CD4-positive, alpha-beta T cell treated with Interleukin-12 subunit alpha and Interleukin-12 subunit beta, for 1 hour (primary cell): ENCODE data around the gene FARS2.

Experiments
- DNase-seq: peaks from one replicate; pipeline ENCODE4 v3.0.0-alpha.2; 2020

FARS2 gene

DNA sequence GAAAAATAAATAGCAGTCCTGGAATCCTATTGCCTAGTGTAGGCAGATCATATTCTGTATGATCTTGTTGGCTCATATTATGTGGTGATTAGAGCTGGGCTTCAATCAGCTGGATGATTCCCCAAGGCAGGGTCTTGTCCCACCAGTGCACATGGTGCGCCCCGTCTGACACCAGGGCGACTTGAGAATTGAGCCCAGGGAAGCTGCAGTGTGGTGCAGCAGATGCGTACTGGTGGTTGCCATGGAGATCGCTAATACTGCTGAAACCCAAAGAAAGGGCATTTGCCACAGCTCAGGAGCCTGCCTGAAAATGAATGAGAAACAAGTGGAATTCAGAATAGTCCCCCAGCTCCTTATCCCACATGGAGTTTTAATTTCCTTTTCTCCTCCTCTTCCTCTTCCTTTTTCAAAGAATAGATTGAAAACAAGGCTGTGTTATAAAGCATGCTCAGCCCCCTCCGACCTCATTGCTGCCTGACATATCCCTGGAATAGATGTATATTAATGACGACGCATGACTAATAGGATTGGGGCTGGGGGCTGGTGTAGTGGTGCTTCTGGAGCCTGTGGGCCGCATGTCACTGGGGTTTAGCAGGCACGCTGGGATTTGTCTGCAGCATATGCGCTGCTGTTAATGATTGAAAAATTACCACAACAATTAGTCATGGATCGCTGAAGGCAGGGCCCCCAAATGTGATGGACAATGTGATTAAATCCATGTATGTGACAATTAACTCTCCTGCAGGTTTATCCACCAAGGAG is 210.5 kb downstream of the FARS2 start:
- DNase-seq, result no peak

DNA sequence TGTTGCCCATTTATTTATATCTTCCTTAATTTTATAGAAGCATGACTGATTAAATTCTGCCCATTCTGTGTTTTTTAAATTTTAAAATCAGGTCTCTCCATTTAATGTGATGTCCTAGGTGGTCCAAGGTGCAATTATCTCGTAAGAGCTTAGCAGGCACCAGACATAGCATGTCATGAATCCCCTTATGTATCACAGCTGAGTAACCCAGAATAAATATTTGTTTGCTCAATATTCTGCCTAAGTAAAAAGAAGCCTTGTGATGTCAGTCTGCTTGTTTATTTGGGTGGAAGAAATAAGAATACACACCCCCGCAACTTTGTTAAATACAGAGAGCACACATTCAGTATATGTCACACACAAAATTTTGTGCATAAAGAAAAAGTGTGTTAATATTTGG is 211.3 kb downstream of the FARS2 start:
- no peak for DNase-seq

DNA sequence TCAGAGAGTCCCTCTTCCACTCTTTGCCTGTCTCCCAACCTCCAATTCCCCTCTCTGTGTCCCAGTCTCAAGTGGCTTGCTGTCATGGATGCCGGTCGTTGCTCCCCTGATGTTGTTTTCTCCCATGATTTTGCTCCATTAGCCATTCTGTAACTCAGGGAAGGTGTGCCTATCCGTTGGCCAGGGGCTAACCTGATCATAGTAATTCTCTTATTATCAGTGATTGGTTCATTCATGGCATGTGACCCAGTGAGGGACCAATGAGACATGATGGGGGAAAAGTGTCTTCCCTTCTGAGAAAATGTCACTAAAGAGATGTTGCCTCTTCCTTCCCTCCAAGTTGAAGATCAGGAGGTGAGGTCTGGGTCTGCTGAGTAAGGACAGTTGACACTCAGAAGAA is 214.5 kb downstream of the FARS2 start:
- DNase-seq, result no peak

DNA sequence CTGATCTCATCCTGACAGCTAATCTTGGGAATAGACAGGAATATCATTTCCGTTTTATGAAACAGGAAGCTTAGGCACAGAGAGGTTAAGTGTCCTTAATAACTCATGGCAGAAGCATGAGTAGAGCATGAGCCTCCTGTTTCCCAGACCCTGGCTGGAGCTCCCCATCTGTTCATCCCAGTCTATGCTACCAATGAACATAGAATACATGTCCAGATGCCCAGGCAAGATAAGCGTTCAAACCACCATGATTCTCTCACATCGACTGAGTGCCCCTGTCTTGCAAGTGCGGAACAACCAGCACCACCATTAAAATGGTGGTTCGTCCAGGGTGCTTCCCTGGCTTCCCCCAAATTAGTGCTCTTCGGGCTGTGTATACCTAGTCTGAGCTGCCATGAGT is 217.1 kb downstream of the FARS2 start:
- DNase-seq, result no peak

DNA sequence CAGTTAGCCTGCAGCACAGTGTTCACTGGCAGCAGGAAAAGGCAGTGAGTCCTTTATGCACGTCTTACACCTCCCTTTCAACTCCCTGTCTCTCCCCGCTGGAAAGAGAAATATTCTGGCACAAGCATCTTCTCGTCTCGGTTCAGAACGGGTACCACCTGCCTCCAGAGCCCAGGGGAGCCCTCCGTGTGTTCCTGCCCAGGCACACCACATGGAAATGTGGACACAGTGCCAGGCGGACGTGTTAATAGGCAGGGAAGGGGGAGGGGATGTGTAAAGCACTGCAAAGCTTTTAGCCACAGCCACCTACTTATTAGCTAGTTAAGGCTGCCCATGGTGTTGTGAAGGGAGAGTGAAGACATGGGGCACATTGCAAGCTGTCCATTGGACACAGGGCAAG is 219.7 kb downstream of the FARS2 start:
- DNase-seq, result no peak

DNA sequence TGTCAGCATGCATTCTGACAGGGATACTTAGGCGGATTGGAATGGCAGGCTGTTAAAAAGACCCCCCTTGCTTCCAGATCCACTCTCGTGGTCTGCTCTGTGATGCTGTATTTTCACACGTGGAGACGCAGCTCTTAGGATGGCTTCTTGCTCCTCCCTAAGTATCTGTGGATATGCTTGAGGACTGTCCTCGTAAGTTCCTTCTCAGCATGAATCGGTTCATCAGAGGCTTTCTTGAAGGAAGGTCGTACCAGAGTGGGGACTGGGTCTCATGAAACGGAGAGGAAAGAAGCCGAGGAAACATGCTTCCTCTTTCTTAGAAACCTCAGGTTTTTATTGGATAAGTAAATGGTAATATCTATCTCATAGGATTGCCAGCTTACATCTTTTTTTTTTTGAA is 220.4 kb downstream of the FARS2 start:
- no peak for DNase-seq

DNA sequence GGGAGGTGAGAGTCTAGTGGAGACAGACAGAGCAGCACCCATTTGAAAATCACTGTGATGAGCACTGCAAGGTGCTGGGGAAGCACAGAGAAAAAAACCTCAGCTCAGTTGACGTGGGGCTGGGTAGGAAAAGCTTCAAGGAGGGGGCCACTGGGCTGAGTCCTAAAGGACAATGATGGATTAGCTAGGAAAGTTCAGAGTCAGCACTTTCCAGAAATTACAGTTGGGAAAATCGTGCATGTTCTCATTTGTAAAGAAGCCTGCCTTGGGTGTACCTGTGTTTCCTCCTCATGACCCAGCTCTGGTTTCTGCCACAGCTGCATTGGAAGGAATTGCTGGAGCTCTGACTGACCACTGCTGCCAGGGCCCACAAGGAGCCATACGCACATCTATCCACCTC is 221.3 kb downstream of the FARS2 start:
- DNase-seq, result no peak

DNA sequence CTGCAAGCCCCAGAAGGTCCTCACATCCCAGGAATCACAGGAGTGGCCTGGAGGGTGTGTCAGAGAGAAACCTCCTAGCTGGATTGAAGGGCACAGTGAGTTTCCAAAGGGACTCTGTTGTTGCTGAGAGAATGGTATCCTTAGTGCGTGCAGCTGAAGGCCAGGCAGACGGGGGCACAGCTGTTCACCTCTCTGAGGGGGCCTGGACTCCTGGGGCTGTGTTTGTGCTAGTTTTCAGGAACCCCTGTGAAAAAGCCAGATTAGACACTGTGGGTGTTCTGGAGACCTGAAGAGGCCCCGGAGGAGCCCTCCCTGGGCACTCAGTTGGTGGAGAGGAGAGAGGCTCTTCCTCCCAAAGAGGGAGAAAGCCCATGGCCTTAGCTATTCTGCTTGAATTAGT is 223.4 kb downstream of the FARS2 start:
- no peak for DNase-seq

DNA sequence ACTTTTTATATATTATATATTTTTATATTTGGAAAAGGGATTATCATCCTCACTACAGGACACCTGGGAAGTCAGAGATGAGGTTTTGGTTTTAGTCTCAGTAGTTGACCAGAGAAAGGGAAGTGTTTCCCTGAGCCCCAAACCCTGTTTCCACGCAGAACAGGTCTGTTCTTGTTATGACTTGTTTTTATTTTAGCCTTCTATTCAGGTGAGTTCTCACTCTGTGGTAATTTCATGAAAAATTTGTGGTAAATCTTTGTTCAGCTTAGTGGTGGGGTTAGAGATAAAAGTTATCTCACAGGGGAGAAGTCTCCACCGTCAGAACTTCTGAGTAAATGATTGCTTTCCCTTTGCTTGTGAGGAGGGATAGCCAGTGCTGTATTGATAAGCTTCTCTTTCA is 224.9 kb downstream of the FARS2 start:
- DNase-seq, result no peak

DNA sequence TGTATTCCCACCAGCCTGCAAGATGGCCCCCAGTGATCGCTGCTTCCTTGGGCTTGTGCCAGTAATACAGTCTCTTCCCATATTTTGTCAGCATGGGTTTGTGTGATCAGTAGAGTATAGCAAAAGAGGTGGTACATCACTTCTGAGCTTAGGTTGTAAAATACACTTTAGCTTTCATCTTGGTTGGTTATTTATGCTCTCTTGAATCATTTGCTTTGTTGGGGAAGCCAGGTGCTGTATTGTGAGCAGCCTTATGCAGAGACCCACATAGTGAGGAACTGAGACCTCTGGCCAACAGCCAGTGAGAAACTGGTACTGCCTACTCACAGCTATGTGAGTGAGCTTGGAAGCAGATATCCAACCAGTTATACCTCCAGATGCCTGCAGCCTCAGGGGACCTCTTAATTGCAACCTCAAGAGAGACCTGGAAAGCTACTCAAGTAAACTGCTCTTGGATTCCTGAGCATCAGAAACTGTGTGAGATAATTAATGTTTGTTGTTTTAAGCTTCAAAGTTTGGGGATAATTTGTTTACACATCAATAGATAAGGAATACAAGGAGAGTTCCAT is 229.3 kb downstream of the FARS2 start:
- DNase-seq, result no peak

DNA sequence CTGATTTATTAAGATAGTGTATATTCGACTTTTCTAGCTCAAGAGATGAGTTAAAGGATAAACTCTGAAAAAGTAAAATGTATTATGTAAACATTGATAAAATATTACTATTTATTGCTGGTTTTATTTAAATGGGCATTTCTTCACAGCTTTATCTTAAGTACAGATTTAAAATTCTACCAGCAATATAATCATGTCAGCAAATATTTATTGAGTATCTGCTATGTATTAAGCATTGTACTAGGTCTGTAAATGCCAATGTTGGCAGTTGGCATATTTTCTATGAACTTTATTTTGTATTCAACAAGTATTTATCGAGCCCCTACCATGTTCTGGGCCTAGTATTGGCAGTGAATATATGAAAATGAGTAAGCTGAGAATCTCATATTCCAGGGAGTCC is 231.0 kb downstream of the FARS2 start:
- DNase-seq, result no peak

DNA sequence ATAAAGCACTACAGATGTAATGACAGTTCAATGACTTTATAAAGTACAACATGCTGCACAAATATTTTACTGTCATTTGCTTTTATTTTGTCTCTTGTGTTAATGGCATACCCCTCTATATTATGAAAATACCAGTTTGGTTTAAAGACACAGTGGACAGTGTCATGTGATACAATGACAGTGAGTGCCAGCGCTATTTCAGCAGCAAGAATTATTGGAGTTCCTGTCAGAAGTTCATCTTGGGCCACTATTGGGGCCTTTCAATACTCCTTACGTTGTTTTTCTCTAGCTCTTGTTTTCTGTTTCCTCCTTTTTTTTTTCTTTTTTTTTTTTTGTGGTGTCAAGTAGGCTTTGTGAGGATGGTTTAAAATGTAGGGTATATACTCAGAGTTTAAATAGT is 232.5 kb downstream of the FARS2 start:
- DNase-seq, result no peak

DNA sequence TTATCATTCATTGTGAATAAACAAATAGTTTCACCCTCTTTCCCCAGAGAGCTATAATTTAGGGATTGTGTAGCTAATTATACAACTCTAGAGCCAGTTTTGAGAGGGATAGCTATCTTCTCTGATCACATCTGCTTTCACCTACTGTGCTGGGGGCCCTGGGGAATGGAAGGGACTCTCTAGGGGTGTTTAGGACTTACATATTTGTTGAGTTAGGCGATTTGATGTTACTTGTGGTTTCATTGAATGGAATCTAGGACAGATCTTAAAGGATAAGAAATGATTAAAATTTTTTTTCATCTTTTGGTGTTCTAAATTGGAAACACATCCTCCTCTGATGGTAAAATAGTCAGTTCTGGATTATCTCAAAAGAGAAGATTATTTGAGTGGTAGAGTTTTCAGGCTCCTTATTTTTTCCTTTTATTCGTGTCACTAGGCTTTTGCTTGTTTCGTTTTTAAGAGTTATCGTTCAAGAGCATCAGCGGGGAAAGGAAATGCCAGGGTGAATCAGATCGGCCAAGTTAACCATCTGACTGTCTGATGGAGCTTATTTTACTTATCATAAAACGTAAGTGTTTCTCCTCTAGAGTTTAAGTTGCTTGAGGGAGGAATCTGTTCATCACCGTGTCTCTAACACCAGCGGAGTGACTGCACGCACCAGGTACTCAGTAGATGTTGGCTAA is 236.7 kb downstream of the FARS2 start:
- no peak for DNase-seq

DNA sequence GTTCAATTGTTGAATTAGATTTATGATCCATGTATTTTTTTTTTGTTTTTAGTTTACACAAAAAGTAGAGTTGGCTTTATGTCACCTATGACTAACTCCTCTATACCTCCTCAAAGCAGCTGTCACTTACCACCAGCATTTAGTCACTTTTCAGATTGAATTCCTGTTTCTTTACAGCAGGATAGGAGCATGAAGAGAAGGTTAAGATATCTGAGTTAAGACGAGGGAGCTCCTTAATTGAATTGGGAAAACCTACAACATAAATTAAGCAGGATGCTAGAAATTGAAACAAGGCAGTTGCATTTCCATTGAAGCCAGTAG is 237.2 kb downstream of the FARS2 start:
- DNase-seq, result no peak

DNA sequence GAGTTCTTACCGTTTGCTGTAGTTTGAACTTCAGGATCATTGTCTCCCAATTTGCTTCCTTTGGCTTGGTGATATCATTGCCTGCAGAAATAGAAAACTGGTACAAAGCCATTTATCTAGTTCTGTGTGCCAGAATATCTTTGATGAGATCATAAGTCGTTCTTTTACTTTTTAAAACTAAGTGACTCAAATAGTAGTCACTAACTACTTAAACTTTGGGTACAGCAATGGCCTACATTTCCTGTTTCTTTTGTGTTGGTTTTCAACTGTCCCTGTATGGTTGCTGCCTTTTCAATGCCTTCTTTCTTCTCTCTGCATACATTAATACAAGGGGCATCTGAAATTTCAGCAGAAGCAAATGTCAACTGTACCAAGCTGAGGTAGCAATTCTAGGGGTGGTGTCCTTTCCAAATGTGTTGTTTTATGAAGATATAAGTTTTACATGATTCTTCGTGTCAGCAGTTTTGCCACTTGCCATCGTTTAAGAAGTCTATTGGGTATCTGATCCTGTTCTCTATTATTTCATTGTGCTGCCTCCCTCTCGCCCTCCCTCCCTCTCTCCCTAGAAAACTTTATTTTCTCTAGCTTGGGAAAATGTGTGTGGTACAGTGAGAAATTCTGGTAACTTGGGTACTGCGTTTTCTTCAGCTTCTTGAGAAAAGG is 238.5 kb downstream of the FARS2 start:
- DNase-seq, result no peak

DNA sequence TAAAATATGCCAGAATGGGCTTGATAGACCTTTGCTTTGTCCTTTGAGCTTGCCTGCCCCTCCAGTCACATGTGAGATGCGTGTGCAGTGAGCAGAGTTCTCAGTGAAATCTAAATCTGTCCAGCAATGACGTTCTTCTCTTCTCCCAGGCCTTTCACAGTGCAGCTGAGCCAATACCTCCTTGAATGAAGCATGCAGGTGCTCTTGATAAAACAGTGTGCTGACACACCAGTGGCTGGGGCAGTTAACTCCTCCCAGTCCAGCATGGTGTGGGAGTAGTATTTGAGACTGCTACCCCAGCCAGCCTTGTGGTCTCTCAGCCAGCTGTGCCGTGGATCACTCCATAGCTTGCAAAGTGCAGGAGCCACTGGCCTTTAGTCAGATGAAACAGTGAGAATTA is 240.5 kb downstream of the FARS2 start:
- no peak for DNase-seq

DNA sequence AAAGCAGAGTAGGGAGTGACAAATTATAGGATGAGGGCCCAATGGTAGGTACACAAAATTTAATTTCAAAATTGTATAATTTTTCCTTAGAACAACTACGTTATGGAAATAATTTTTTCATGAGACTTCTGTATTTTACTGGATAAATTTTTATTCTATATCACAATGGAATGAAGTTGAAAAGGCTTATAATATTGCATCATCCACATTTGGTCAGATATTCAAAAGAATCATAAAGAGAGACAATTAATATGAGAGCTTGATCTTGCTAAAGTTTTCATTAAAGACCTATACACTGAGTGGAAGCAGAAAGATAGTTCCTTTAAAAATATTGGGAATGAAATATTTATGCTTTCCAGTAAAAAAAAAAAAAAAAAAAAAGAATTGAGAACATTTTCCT is 242.8 kb downstream of the FARS2 start:
- no peak for DNase-seq

DNA sequence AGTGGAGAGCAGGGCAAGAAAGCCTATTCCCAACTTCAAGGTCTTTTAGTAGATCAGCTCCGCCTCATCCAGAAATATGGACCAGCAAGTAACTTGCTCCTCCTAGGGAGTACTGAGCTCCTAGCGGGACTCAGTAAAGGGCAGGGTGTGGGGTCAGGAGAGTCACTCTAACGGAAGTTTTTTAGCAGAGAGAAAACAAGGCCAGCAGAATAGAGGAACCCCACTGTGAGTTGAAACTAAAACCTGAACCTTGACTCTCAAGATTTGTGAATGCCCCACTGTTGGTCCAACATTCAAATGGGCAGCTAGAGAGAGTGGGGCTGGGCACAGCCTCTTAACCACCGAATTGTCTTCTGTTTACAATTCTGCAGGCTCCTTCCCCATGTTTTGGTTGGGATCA is 244.8 kb downstream of the FARS2 start:
- no peak for DNase-seq

DNA sequence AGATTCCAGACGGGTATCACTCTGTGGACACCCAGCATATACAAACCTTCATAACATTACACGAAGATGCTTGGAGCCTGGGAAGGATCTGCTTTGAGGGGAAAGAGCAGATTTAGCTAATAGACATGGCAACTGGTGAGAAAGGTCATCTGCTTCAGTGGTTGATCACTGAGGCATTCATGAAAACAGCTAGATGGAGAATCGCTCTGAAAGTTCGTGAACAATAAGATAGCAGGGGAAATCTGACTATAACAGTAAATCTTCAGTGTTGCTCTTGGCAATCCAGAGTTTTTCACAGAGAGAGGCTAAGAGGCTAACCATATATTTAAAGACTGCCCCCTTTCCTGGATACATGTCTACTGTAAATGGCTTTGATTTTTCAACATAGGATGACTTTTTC is 245.3 kb downstream of the FARS2 start:
- no peak for DNase-seq

DNA sequence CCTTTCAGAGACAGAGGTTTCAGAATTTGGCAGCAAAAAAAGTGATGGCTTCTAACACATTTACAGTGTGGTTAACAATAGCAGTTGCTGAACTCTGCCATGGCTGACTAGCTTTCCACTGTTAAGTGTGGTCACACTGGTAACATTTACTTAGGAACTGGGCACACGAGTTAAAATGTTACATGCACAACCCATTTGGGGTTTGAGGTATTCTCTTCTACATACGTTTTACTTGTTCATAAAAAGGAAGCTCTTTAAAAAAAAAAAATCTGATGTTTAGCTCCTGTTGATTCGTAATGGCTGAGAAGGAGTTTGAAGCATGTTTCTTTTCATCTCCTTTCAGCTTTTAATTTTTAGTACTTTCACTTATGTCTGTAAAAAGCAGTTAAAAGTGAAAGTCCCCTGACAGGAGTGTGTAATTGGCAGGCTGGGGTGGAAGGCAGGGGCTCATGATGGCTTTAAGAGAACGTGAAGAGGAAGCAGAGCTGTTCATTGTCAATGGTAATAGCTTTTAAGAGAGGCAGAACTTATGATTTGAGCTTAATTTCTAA is 245.9 kb downstream of the FARS2 start:
- DNase-seq, result peak; percentile 15

DNA sequence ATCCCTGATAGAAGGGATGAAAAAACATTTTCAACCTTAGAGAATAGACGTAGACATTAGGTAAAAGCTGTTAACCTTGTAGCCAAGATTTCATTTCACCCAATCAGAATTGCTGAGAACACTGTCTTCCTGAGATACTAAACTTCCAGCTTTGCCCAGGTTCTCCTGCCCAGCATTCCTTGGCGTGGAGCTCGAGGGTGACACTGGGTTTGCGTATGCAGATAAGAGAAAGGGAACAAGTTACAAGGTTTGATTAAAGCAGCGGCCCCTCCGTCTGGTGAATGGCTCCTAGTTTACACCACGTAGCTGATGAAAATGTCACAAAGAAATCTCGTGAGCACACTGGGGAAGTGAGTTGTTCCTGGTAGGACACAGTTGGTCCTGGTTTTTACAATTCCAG is 247.8 kb downstream of the FARS2 start:
- no peak for DNase-seq

DNA sequence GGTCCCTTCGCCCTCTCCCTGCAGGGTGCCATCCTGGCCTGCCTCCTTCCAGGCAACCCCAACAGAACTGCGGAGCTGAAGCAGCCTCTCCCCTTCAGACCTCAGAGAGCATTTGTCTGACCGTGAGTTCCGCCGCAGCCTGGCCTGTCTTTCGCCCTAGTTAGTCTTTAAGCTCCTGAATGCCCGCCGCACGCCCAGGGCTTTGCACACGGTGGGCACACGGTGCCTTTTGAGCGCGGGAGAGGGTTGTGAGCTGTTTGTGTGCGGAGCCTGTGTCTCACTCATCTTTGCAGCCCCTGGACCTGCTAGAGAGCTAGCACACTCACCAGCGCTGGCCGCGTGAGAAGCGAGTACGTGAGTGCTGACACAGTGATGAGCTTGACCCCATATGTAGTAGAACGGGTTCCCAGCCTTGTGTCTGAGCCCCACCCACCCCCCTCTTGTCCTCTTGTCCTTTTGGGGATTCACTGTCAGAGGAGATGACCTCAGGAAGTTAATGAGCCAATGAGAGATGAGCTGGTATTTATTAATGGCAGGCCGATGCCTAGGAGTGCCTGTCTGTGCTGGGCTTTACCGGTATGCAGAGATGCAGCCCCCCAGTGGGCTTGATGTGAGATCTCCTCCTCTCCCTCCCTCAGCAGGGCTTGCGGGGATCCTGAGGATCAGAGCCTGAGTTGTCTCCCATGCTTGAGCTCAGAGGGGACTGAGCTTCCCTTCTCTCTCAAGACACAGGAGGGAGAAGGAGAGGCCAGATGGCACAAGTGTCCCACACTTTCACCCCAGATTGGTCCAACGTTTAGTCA is 249.2 kb downstream of the FARS2 start:
- DNase-seq, result no peak

DNA sequence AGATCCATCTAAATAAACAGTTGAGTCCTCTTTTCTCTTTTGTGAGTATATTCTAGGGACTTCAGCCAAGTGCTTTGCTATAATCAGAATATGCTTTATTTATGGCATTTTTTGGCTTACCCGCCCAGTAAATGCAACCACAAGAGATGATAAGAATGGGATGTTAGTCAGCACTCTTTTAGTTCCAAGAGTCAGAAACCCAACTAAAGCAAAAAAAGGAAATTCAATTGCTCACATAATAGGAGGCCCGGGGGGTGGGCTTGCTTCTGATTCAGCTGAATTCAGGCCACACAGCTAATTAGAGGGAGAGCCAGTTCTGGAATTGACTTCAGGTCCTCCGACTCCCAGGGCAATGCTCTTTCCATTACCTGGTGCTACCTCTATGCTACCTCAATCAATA is 250.6 kb downstream of the FARS2 start:
- DNase-seq, result no peak
